Activated naive CD4-positive, alpha-beta T cell treated with anti-CD3 and anti-CD28 coated beads, Interleukin-2, amount 10 ng/mL, durations not matched to agents 7 days and 5 days (primary cell): ENCODE data around the gene RYR2.

Experiments used
- CTCF ChIA-PET: fragments of 350-600 bp; sonication (Branson Sonifier 250); formaldehyde crosslinking; loops from one replicate; lab custom pipeline; 2021; ENCODE audit warnings: antibody characterized with exemption; lab: Charles Lee
- DNase-seq: peaks from one replicate; pipeline ENCODE4 v3.0.0-alpha.2; 2020
- H3K27ac Mint-ChIP-seq: one replicate; pipeline ENCODE4 v1.8.0; 2021; ENCODE audit warnings: mild to moderate bottlenecking, moderate library complexity, mixed read lengths
- H3K27me3 Mint-ChIP-seq: one replicate; pipeline ENCODE4 v1.8.0; 2021; ENCODE audit warnings: mild to moderate bottlenecking, mixed read lengths
- H3K36me3 Mint-ChIP-seq: one replicate; pipeline ENCODE4 v1.8.0; 2021; ENCODE audit warnings: mixed read lengths
- H3K4me1 Mint-ChIP-seq: one replicate; pipeline ENCODE4 v1.8.0; 2021; ENCODE audit warnings: mixed read lengths
- H3K4me3 Mint-ChIP-seq: one replicate; pipeline ENCODE4 v1.8.0; 2021; ENCODE audit warnings: mild to moderate bottlenecking, moderate library complexity, mixed read lengths
- H3K9me3 Mint-ChIP-seq: one replicate; pipeline ENCODE4 v1.8.0; 2021; ENCODE audit warnings: mixed read lengths

The RYR2 gene

DNA sequence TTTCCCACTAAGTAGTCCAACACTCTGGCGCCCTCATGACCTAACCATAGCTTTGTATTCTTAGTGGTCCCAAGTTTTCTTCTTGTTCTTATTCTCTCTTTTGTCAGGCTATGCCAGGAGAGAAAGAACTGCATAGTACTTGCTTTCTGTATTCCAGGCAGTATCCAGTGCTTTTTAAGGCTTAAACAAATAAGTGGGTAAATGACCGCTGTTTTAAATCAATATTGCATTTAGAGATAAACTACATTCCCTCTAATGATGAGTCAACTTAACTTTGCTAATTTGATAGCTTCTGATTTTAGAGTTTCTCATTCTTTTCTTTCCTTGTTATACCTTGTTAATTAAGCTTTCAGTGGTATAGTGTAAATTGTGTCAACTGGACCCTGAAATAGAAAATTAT lies 709.1 kb downstream of the RYR2 start:
- no peaks in the 10 kb centered on the region for H3K27me3 Mint-ChIP-seq
- H3K4me3 Mint-ChIP-seq, result no peak overlapping the region
- H3K4me1 Mint-ChIP-seq, result no peaks in the 10 kb centered on the region
- H3K36me3 Mint-ChIP-seq, result no peaks in the 10 kb centered on the region
- no peak for DNase-seq
- H3K9me3 Mint-ChIP-seq, result peaks cover 4% of the 10 kb centered on the region
- no peak overlapping the region for H3K27ac Mint-ChIP-seq
- CTCF ChIA-PET, result no interaction called here

DNA sequence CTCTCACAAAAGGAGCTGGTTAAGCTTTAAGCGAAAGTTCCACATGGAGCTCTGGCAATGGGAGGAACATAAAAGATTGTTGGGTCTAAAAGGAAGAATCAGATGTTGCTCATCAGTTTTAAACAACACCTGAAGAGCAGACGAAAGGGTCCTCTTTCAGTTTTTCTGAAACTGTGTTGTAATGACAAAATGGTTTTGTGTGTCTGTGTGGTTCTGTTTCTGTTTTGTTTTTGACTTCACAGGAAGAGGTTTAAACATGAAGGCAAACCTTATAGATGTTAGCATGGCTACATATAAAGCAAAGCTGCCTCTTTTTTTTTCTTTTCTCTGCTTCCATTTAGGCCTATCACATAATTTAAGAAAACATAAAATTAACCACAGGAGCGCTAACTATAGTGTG lies 712.6 kb downstream of the RYR2 start:
- H3K27ac Mint-ChIP-seq, result no peak overlapping the region
- H3K4me1 Mint-ChIP-seq, result no peaks in the 10 kb centered on the region
- H3K4me3 Mint-ChIP-seq, result no peak overlapping the region
- H3K9me3 Mint-ChIP-seq, result peaks cover 4% of the 10 kb centered on the region
- CTCF ChIA-PET, result no interaction called here
- H3K36me3 Mint-ChIP-seq, result no peaks in the 10 kb centered on the region
- no peak for DNase-seq
- H3K27me3 Mint-ChIP-seq, result no peaks in the 10 kb centered on the region

DNA sequence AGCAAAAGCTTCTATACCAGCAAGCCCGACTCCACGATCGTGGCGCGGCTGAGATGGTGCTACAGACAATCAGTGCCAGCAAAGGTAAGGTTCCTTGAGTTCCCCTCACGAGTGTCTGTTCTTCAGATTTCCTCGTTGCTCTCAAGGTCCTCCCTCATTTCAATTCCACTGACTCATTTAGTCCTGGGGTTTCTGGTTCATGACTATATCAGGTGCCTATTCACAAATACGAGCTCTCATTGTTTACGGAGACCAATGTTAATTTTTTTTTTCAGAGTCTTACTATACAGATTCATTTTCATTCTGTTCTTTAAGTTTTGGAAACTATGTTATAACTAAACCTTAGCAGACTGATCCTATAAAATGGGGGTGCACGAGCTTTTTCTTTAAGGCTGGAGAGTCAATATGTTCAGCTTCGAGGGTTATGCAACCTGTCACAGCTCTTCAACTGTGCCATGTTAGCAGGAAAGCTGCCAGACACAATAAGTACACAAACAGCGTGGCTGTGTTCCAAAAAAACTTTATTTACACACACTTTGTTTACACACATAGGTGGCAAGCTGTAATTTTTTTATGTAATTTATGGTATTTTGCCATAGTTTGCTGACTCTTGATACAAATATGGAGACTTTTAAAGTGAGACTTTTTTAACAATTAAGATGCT lies 714.5 kb downstream of the RYR2 start:
- DNase-seq, result no peak
- Mint-ChIP-seq H3K27ac (no peak overlapping the region), H3K9me3 (peaks cover 4% of the 10 kb centered on the region), H3K27me3 (no peaks in the 10 kb centered on the region), H3K4me3 (no peak overlapping the region), H3K36me3 (no peaks in the 10 kb centered on the region), H3K4me1 (no peaks in the 10 kb centered on the region)
- CTCF ChIA-PET, result no interaction called here

DNA sequence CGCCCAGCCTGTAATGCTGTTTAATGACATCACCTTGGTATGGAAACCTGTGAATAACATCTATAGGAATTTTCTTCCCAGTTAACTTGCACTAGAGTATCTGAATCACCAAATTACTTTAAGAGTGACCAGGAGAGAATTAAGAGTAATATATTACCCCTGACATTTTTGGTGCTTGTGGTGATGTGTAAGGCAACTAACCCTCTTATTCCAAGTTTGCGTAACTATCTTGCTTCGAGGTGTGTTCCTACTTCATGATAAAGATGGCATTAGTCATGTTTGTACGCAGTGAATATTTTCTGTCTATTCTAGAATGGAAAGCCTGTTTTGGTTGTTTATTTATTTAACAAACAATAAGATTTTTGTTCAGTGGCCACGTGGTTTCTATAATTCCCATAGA lies 717.4 kb downstream of the RYR2 start:
- Mint-ChIP-seq H3K9me3 (peaks cover 5% of the 10 kb centered on the region), H3K36me3 (no peaks in the 10 kb centered on the region), H3K27ac (no peak overlapping the region), H3K4me3 (no peak overlapping the region), H3K27me3 (no peaks in the 10 kb centered on the region), H3K4me1 (no peaks in the 10 kb centered on the region)
- CTCF ChIA-PET, result no interaction called here
- no peak for DNase-seq

DNA sequence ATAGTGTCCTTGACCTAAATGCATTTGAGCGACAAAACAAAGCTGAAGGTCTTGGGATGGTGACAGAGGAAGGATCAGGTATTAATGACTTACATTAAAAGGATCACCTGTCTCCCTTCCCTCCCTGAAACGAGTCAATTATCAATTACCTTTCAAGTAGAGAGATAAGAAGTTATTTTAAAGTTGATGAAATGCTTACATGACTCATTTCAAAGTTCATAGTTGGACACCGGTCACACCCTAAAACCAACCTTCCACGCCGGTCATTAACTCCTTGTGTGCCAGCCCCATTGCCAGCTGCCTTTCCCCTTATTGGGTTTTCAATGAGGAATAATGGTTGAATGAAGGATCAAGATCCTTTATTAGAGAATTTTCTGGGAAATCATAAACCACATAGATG lies 719.0 kb downstream of the RYR2 start:
- Mint-ChIP-seq H3K27ac (no peak overlapping the region), H3K4me1 (no peaks in the 10 kb centered on the region), H3K9me3 (peaks cover 1% of the 10 kb centered on the region), H3K4me3 (no peak overlapping the region), H3K27me3 (no peaks in the 10 kb centered on the region), H3K36me3 (no peaks in the 10 kb centered on the region)
- CTCF ChIA-PET, result no interaction called here
- no peak for DNase-seq

DNA sequence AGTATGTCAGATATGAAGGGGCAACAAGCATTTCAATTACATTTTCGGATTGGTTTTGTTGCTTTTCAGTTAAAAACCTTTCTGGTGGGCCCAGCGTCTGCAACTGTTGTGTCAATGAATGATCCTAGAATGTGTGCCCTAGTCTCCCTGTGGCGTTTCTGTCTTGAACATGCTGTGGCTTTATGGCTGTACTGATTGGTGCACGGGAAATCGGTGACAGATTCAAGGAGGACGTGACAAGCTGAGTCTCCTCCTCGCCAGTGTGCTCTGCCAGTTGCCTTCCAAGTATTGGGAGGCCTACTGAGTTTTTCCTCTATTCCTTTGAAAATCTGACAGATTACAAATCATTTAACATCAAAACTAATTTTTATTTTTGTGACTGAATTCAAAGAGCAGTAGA lies 721.2 kb downstream of the RYR2 start:
- no peaks in the 10 kb centered on the region for H3K36me3 Mint-ChIP-seq

DNA sequence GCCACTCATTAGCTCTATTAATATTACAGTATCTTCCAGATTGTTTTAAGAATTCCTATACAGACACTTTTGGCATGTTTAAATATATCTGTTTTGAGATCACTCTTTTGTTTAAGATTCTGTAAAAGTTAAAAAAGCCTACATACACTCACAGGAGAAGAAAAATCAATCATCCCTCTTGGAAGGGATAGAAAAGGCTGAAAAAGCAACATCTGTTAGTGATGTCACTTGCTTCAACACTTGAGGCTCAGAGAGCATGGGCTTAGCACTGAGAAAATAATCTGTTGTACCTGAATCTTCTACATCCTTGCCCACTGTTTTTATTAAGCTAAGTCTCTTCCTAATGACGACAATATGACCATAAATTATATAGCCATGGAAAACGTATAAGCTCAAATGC lies 721.8 kb downstream of the RYR2 start:
- Mint-ChIP-seq H3K4me1 (no peaks in the 10 kb centered on the region), H3K27ac (no peak overlapping the region), H3K36me3 (no peaks in the 10 kb centered on the region), H3K27me3 (no peaks in the 10 kb centered on the region), H3K4me3 (no peak overlapping the region), H3K9me3 (peaks cover 1% of the 10 kb centered on the region)
- DNase-seq, result no peak
- CTCF ChIA-PET, result no interaction called here

More for the DNA sequence above, 721.2 kb downstream of the RYR2 start:
- H3K27ac Mint-ChIP-seq, result no peak overlapping the region
- H3K9me3 Mint-ChIP-seq, result peaks cover 1% of the 10 kb centered on the region
- H3K4me3 Mint-ChIP-seq, result no peak overlapping the region
- no peak for DNase-seq
- H3K27me3 Mint-ChIP-seq, result no peaks in the 10 kb centered on the region
- H3K4me1 Mint-ChIP-seq, result no peaks in the 10 kb centered on the region
- CTCF ChIA-PET, result no interaction called here

DNA sequence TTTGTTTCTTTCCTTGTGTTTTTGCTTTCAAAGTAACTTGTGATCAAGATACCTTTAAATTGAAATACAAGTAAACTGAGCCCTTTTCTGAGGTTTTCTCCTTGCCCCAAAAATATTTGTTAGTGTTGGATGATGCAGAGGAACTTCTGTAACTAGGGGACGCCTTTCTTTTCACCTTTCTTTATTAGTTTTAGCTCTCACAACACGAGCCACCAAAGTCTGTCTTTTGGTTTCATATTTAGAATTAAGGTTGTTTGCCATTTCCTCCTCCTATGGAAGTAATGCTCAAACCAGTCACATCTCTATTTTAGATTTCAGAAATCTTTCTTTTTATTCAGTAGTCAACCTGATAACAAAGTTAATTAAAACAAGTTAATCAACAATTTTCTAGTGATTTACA lies 727.9 kb downstream of the RYR2 start:
- CTCF ChIA-PET, result no interaction called here
- Mint-ChIP-seq H3K4me1 (no peaks in the 10 kb centered on the region), H3K9me3 (peaks cover 2% of the 10 kb centered on the region), H3K27ac (no peak overlapping the region), H3K4me3 (no peak overlapping the region), H3K27me3 (no peaks in the 10 kb centered on the region), H3K36me3 (no peaks in the 10 kb centered on the region)
- DNase-seq, result no peak

DNA sequence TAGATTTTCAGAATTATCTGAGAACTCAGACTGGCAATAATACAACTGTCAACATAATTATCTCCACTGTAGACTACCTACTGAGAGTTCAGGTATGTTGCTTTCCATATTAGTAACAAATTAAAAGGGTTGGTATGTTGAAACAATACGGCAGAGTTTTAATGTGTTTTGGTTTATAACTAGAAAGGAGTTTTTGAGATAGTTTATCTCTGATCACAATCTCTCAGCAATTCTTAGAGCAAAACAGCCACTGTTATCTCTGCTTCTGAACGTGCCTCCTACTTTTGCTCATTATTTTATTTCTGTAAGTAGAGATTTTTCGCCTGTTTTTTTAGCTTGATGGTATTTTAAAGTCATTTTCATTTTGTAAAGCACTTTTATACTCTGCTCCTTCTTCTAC lies 730.0 kb downstream of the RYR2 start:
- H3K27me3 Mint-ChIP-seq, result no peaks in the 10 kb centered on the region
- H3K4me3 Mint-ChIP-seq, result no peak overlapping the region
- H3K36me3 Mint-ChIP-seq, result no peaks in the 10 kb centered on the region
- CTCF ChIA-PET, result no interaction called here
- no peak for DNase-seq
- no peaks in the 10 kb centered on the region for H3K4me1 Mint-ChIP-seq
- peaks cover 2% of the 10 kb centered on the region for H3K9me3 Mint-ChIP-seq
- H3K27ac Mint-ChIP-seq, result no peak overlapping the region

DNA sequence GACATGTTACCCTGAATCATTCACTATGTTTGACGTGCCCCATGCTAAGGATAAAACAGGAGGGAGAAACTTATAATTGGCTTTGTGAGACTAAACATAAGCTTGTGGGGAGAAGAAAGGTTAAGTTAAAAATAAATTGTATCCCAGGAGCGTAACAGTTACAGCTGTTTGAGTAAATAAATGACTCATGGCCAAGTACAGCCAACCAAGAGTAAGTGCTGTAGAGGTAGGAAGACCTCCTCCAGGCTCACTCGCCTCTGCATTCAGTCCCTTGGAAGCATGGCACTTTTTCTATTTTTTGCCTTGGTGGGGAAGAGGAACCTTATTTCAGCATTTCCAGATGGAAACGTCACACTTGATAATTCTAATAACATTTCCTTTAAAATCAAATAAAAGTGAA lies 732.3 kb downstream of the RYR2 start:
- Mint-ChIP-seq H3K27ac (no peak overlapping the region), H3K4me3 (no peak overlapping the region), H3K9me3 (peaks cover 2% of the 10 kb centered on the region), H3K27me3 (no peaks in the 10 kb centered on the region), H3K4me1 (no peaks in the 10 kb centered on the region), H3K36me3 (no peaks in the 10 kb centered on the region)
- CTCF ChIA-PET, result no interaction called here
- no peak for DNase-seq

DNA sequence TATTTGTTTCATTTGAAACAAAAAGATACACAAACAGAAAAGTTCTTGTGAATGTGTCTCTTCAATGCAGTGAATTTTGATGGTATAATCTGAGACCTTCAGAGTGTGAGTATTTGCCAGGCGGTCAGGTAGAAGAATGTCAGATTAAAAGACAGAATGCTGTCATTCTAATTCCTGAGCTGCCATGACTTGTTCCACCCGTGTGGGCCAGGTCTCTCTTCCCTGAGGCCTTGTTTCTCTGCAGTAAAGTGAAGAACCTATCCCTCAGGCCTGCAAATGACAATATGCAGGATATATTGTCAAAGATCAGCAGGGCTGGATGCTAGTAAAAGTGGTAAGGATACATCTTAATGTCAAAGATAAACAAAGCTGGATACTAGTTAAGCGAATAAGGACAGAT lies 737.4 kb downstream of the RYR2 start:
- no peak for DNase-seq
- H3K4me3 Mint-ChIP-seq, result no peak overlapping the region
- CTCF ChIA-PET, result no interaction called here
- no peak overlapping the region for H3K27ac Mint-ChIP-seq
- H3K9me3 Mint-ChIP-seq, result peaks cover 2% of the 10 kb centered on the region
- no peaks in the 10 kb centered on the region for H3K4me1 Mint-ChIP-seq
- H3K27me3 Mint-ChIP-seq, result no peaks in the 10 kb centered on the region
- H3K36me3 Mint-ChIP-seq, result no peaks in the 10 kb centered on the region

DNA sequence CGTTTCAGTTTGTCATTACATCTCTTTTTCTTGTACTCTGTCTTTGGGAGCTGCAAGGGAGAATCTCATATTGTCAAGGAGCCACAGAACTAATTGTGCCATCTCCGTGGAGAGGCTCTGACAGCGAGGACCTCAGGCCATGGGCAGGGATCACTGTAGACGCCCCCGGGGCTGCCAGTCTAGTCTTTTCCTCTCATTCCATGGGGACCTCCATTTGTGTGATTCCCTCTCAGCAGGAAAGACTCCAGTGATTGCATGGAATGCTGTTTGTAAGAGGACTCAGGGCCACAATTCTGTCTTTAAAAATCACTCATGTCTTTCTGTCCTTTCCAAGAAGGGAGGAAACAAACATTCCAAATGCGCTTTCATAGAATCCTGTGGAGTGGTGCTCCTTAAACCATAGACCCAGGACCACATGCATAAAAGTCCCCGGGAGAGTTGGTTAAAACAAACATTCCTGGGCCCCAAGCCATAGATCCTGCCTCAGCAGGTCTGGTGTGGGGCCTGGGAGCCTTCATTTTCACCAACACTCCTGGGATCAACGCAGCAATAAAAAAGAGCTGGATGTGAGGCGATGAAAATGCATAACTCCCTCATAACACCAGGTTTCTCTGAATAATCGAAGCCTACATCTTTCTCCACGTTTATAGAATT lies 744.2 kb downstream of the RYR2 start:
- DNase-seq, result no peak
- Mint-ChIP-seq H3K4me3 (no peak overlapping the region), H3K9me3 (peaks cover 2% of the 10 kb centered on the region), H3K27ac (no peak overlapping the region), H3K27me3 (no peaks in the 10 kb centered on the region), H3K36me3 (no peaks in the 10 kb centered on the region), H3K4me1 (no peaks in the 10 kb centered on the region)
- CTCF ChIA-PET, result interaction anchor here (0.6 kb wide), 1 partner anchor 541 kb away, joined by 3 read pairs; no protein-coding TSS in a partner anchor

DNA sequence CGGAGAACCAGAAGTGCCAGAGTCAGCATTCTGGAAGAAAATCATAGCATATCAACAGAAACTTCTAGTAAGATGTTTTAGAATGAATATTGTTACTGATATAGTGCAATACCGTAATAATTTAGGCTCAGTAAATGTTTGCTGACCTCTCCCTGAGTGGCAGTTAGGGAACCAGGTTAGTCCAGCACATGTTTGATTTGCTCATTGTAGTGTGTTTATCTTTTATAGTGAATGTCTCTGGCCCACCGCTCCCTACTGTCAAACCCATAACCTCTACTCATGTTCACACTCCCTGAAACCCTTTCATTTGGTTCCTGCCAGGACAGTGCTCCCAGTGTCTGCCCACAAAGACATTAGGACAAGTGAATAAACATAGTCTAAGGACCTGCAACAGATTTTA lies 746.1 kb downstream of the RYR2 start:
- CTCF ChIA-PET, result no interaction called here
- Mint-ChIP-seq H3K27ac (no peak overlapping the region), H3K27me3 (no peaks in the 10 kb centered on the region), H3K4me3 (no peak overlapping the region), H3K36me3 (no peaks in the 10 kb centered on the region), H3K4me1 (no peaks in the 10 kb centered on the region), H3K9me3 (peaks cover 2% of the 10 kb centered on the region)
- DNase-seq, result no peak

DNA sequence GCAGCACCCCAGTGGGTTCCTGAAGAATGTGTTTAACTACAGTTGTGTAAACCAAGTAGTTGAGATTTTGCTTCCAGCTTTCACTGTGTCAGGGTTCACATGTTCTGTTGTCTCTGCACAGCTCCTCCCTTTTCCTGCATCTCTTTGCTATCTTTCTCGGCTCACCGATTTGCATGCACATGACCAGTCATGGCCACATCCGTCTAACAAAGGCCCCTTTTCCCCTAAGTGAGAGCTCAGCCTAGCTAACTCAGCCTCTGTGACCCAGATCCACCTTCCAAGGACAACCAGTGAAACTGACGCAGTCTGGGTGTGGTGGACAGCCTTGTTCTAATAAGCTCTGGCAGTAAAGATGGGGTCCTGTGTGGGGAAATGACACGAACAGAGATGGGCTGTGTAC lies 747.6 kb downstream of the RYR2 start:
- Mint-ChIP-seq H3K27ac (no peak overlapping the region), H3K36me3 (no peaks in the 10 kb centered on the region), H3K27me3 (no peaks in the 10 kb centered on the region), H3K4me1 (no peaks in the 10 kb centered on the region), H3K9me3 (no peaks in the 10 kb centered on the region), H3K4me3 (no peak overlapping the region)
- CTCF ChIA-PET, result no interaction called here
- no peak for DNase-seq

DNA sequence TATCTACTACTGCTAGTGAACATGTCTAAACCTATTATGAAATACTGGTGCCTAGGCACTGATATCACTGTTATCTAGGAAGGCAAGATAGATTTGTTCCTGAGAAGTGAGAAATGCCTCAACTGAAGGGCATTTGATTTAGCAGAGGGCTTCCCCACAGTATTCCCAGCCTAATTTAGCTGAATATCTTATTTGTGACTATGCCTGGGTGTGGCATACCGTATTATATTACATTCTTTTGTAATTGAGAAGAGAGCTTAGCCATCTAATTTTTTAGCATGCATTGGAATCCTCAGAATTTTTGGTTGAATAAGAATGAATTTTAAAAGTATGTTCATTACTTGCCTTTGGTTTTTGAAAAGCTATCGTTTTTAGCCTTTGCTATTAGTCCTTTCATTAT lies 749.6 kb downstream of the RYR2 start:
- no peaks in the 10 kb centered on the region for H3K27me3 Mint-ChIP-seq
- CTCF ChIA-PET, result no interaction called here
- DNase-seq, result no peak

More for the DNA sequence above, 749.6 kb downstream of the RYR2 start:
- Mint-ChIP-seq H3K4me3 (no peak overlapping the region), H3K4me1 (no peaks in the 10 kb centered on the region), H3K9me3 (no peaks in the 10 kb centered on the region), H3K36me3 (no peaks in the 10 kb centered on the region), H3K27ac (no peak overlapping the region)
